H1 (cell line): ENCODE data around the gene SRPRB. TPM values are rescaled to one million over a fixed set of nuclear protein-coding genes. Genes with fewer than 3 reads are reported as not detected.

Experiments used
- CHD2 ChIP-seq: IDR thresholded peaks from 2 replicates; pipeline ENCODE4 v1.6.1; 2012; ENCODE audit warnings: low read length, improper control_type of control experiment
- HDAC6 ChIP-seq: IDR thresholded peaks from one replicate; pipeline ENCODE4 v1.7.1; 2012; ENCODE audit warnings: low read depth, mild to moderate bottlenecking, inconsistent platforms, low read length, moderate library complexity
- RBBP5 ChIP-seq: IDR thresholded peaks from 2 replicates; pipeline ENCODE4 v1.7.1; 2012; ENCODE audit warnings: low read depth, mild to moderate bottlenecking, inconsistent platforms, low read length, moderate library complexity, borderline replicate concordance
- RXRA ChIP-seq: IDR thresholded peaks from 2 replicates; pipeline ENCODE4 v1.6.1; 2011; ENCODE audit warnings: low read depth, mild to moderate bottlenecking, low read length, moderate library complexity; ENCODE audit not compliant: insufficient read depth
- SIN3A ChIP-seq, 2 experiments: IDR thresholded peaks in 1 of 2; conservative IDR thresholded peaks in 1 of 2; 2 replicates each; pipeline ENCODE4 v1.6.1; 2011 to 2012; ENCODE audit warnings: low read length in 2 of 2, improper control_type of control experiment in 1 of 2, low read depth in 1 of 2, mild to moderate bottlenecking in 1 of 2
- TBP ChIP-seq: IDR thresholded peaks from 2 replicates; pipeline ENCODE4 v1.6.1; 2011; ENCODE audit warnings: low read depth, low read length, improper control_type of control experiment
- TEAD4 ChIP-seq: IDR thresholded peaks from 2 replicates; pipeline ENCODE4 v1.6.1; 2012; ENCODE audit warnings: low read depth, low read length, inconsistent platforms, mixed read lengths
- ZNF274 ChIP-seq: IDR thresholded peaks from 2 replicates; pipeline ENCODE4 v1.7.0; 2012; ENCODE audit warnings: low read length, borderline replicate concordance; ENCODE audit errors: extremely low read depth
- polyA plus RNA-seq, 7 experiments: library from polyadenylated mRNA; depleted of rRNA in 3 of 7; stranded (reverse) in 5 of 7; unstranded in 2 of 7; fragments of >200 nt in 5 of 7; fragments of 200-250 nt in 2 of 7; gene quantifications; 1 replicate in 5 of 7; 2 replicates in 1 of 7; 4 replicates in 1 of 7; pipeline versions ENCODE4 v1.2.1 to v1.2.3, GENCODE V29; 2011 to 2013; ENCODE audit warnings: missing spikeins in 2 of 7, mixed read lengths in 2 of 7
- total RNA-seq: library from RNA; stranded (reverse); fragmentation: NEBNext Ultra II Directional; extraction: Animal tissue kit (Norgen Biotek cat#: 25700); gene quantifications from 2 replicates; pipeline ENCODE4 v1.2.1, GENCODE V29; 2021
- TF ChIP-seq, protein P1 (sequence below): fragments of 300-600 bp; sonication (generic); IDR thresholded peaks from 2 replicates; pipeline ENCODE4 v1.7.1; 2012; ENCODE audit warnings: low read length, moderate library complexity, mild to moderate bottlenecking, inconsistent platforms; ENCODE audit not compliant: insufficient replicate concordance

SRPRB gene
- total and polyA plus RNA-seq, 2 of the 8 experiments (the other 6 are each of a cell fraction or from before 2014, with no cell fraction given) = 15.9 to 49.8 TPM

- TF ChIP-seq, protein P1, sequence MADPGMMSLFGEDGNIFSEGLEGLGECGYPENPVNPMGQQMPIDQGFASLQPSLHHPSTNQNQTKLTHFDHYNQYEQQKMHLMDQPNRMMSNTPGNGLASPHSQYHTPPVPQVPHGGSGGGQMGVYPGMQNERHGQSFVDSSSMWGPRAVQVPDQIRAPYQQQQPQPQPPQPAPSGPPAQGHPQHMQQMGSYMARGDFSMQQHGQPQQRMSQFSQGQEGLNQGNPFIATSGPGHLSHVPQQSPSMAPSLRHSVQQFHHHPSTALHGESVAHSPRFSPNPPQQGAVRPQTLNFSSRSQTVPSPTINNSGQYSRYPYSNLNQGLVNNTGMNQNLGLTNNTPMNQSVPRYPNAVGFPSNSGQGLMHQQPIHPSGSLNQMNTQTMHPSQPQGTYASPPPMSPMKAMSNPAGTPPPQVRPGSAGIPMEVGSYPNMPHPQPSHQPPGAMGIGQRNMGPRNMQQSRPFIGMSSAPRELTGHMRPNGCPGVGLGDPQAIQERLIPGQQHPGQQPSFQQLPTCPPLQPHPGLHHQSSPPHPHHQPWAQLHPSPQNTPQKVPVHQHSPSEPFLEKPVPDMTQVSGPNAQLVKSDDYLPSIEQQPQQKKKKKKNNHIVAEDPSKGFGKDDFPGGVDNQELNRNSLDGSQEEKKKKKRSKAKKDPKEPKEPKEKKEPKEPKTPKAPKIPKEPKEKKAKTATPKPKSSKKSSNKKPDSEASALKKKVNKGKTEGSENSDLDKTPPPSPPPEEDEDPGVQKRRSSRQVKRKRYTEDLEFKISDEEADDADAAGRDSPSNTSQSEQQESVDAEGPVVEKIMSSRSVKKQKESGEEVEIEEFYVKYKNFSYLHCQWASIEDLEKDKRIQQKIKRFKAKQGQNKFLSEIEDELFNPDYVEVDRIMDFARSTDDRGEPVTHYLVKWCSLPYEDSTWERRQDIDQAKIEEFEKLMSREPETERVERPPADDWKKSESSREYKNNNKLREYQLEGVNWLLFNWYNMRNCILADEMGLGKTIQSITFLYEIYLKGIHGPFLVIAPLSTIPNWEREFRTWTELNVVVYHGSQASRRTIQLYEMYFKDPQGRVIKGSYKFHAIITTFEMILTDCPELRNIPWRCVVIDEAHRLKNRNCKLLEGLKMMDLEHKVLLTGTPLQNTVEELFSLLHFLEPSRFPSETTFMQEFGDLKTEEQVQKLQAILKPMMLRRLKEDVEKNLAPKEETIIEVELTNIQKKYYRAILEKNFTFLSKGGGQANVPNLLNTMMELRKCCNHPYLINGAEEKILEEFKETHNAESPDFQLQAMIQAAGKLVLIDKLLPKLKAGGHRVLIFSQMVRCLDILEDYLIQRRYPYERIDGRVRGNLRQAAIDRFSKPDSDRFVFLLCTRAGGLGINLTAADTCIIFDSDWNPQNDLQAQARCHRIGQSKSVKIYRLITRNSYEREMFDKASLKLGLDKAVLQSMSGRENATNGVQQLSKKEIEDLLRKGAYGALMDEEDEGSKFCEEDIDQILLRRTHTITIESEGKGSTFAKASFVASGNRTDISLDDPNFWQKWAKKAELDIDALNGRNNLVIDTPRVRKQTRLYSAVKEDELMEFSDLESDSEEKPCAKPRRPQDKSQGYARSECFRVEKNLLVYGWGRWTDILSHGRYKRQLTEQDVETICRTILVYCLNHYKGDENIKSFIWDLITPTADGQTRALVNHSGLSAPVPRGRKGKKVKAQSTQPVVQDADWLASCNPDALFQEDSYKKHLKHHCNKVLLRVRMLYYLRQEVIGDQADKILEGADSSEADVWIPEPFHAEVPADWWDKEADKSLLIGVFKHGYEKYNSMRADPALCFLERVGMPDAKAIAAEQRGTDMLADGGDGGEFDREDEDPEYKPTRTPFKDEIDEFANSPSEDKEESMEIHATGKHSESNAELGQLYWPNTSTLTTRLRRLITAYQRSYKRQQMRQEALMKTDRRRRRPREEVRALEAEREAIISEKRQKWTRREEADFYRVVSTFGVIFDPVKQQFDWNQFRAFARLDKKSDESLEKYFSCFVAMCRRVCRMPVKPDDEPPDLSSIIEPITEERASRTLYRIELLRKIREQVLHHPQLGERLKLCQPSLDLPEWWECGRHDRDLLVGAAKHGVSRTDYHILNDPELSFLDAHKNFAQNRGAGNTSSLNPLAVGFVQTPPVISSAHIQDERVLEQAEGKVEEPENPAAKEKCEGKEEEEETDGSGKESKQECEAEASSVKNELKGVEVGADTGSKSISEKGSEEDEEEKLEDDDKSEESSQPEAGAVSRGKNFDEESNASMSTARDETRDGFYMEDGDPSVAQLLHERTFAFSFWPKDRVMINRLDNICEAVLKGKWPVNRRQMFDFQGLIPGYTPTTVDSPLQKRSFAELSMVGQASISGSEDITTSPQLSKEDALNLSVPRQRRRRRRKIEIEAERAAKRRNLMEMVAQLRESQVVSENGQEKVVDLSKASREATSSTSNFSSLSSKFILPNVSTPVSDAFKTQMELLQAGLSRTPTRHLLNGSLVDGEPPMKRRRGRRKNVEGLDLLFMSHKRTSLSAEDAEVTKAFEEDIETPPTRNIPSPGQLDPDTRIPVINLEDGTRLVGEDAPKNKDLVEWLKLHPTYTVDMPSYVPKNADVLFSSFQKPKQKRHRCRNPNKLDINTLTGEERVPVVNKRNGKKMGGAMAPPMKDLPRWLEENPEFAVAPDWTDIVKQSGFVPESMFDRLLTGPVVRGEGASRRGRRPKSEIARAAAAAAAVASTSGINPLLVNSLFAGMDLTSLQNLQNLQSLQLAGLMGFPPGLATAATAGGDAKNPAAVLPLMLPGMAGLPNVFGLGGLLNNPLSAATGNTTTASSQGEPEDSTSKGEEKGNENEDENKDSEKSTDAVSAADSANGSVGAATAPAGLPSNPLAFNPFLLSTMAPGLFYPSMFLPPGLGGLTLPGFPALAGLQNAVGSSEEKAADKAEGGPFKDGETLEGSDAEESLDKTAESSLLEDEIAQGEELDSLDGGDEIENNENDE = no peak
- TF ChIP-seq ZNF274 (no peak), RXRA (no peak), SIN3A (conservative IDR thresholded peaks at IDR 0.05 in 1 of 2, IDR thresholded peaks at IDR 0.05 in 1 of 2; ENCODE audit: low read depth in 1 of 2, low read length in 2 of 2) (no peak), CHD2 (no peak), RBBP5 (no peak), TBP (no peak), HDAC6 (no peak), TEAD4 (no peak)
Measured at GRCh38 chr3:133769536-133769935, 36.1 kb upstream of the SRPRB start (continued).
